ENCODE results near the gene TNIK. TPM values are rescaled to one million over a fixed set of nuclear protein-coding genes. Genes with fewer than 3 reads are reported as not detected.

The TNIK gene
- polyA plus RNA-seq, 1 of the 3 experiments (the other 2 are of a cell fraction): 19.4 TPM

DNA sequence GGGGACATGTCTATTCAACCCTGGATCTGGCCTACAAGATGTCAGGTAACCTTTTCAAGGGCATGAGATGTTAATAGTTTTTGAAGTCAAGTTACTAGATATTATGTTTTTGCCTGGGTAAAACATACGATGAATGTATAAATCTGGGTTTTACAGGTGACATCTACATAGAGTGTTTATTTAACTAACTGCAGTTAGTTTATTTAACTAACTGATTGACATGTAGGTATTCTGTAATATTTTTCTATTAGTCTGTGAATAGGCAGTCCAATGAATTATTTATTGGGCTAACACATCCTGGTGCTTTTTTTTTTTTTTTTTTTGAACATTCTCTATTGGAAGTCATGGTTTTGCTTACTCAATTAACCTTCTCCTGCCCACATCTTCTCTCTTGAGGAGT lies 38.7 kb upstream of the TNIK start:
- Histone ChIP-seq H3K4me2 (no peak overlapping the region), H4K20me1 (ENCODE audit: insufficient read depth) (no peaks in the 10 kb centered on the region), H3K4me3 (ENCODE audit: low read depth in 2 of 2, low read length in 1 of 2) (no peak overlapping the region), H3K9me2 (no peaks in the 10 kb centered on the region), H3K27me3 (ENCODE audit: insufficient read depth) (no peaks in the 10 kb centered on the region), H2AFZ (ENCODE audit: low read depth) (no peak overlapping the region), H3K27ac (ENCODE audit: low read depth in 2 of 2, low read length in 1 of 2) (no peak overlapping the region), H3K4me1 (ENCODE audit: control insufficient read depth in 1 of 2, insufficient read depth in 2 of 2, low read depth in 1 of 2, low read length in 1 of 2) (no peaks in the 10 kb centered on the region), H3K9me3 (no peaks in the 10 kb centered on the region), H3K79me2 (ENCODE audit: insufficient read depth) (no peaks in the 10 kb centered on the region), H3K36me3 (replicated peaks in 1 of 2; ENCODE audit: control insufficient read depth in 1 of 2, insufficient read depth in 2 of 2, low read length in 1 of 2) (no peaks in the 10 kb centered on the region), H3F3A (replicated peaks; ENCODE audit: insufficient read depth) (no peaks in the 10 kb centered on the region), H3K9ac (no peak overlapping the region)
- TF ChIP-seq, protein P1, sequence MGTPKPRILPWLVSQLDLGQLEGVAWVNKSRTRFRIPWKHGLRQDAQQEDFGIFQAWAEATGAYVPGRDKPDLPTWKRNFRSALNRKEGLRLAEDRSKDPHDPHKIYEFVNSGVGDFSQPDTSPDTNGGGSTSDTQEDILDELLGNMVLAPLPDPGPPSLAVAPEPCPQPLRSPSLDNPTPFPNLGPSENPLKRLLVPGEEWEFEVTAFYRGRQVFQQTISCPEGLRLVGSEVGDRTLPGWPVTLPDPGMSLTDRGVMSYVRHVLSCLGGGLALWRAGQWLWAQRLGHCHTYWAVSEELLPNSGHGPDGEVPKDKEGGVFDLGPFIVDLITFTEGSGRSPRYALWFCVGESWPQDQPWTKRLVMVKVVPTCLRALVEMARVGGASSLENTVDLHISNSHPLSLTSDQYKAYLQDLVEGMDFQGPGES (IDR thresholded peaks at IDR 0.05; ENCODE audit: low read depth, low read length): no peak
- TF ChIP-seq GATA2 (CRISPR knock-in tag; IDR thresholded peaks at IDR 0.05): no peak
- TF ChIP-seq, protein P2, sequence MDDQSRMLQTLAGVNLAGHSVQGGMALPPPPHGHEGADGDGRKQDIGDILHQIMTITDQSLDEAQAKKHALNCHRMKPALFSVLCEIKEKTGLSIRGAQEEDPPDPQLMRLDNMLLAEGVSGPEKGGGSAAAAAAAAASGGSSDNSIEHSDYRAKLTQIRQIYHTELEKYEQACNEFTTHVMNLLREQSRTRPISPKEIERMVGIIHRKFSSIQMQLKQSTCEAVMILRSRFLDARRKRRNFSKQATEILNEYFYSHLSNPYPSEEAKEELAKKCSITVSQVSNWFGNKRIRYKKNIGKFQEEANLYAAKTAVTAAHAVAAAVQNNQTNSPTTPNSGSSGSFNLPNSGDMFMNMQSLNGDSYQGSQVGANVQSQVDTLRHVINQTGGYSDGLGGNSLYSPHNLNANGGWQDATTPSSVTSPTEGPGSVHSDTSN (IDR thresholded peaks at IDR 0.05): no peak
- TF ChIP-seq EZH2phosphoT487 (IDR thresholded peaks at IDR 0.05; ENCODE audit: borderline replicate concordance, low read depth): no peak
- no peak for TF ChIP-seq RCOR1 (IDR thresholded peaks at IDR 0.05; ENCODE audit: low read length)
- no peak for TF ChIP-seq NRF1 (IDR thresholded peaks at IDR 0.05; ENCODE audit: low read depth, low read length)
- no peak for TF ChIP-seq JUND (IDR thresholded peaks at IDR 0.05)
- no peak for TF ChIP-seq RAD21 (IDR thresholded peaks at IDR 0.05; ENCODE audit: low read length)
- TF ChIP-seq RXRA (IDR thresholded peaks at IDR 0.05; ENCODE audit: borderline replicate concordance, low read depth): no peak
- no peak for TF ChIP-seq CHD2 (IDR thresholded peaks at IDR 0.05; ENCODE audit: low read length, partially characterized antibody)
- TF ChIP-seq, protein P3, sequence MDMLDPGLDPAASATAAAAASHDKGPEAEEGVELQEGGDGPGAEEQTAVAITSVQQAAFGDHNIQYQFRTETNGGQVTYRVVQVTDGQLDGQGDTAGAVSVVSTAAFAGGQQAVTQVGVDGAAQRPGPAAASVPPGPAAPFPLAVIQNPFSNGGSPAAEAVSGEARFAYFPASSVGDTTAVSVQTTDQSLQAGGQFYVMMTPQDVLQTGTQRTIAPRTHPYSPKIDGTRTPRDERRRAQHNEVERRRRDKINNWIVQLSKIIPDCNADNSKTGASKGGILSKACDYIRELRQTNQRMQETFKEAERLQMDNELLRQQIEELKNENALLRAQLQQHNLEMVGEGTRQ (IDR thresholded peaks at IDR 0.05; ENCODE audit: borderline replicate concordance, low read depth, low read length): no peak
- no peak for TF ChIP-seq FOXJ3 (CRISPR knock-in tag; IDR thresholded peaks at IDR 0.05)
- TF ChIP-seq TEAD4 (IDR thresholded peaks at IDR 0.05; ENCODE audit: borderline replicate concordance, insufficient read depth): no peak
- TF ChIP-seq, protein P4, sequence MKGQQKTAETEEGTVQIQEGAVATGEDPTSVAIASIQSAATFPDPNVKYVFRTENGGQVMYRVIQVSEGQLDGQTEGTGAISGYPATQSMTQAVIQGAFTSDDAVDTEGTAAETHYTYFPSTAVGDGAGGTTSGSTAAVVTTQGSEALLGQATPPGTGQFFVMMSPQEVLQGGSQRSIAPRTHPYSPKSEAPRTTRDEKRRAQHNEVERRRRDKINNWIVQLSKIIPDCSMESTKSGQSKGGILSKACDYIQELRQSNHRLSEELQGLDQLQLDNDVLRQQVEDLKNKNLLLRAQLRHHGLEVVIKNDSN (IDR thresholded peaks at IDR 0.05; ENCODE audit: borderline replicate concordance, low read depth): no peak
- no peak for TF ChIP-seq ELF1 (IDR thresholded peaks at IDR 0.05)
- TF ChIP-seq RFX5 (IDR thresholded peaks at IDR 0.05; ENCODE audit: low read length): no peak
- TF ChIP-seq NFIC (IDR thresholded peaks at IDR 0.05; ENCODE audit: borderline replicate concordance): no peak
- WGBS (ENCODE audit: low lambda C conversion rate): 65% methylated on average over 1 of the region's 1 CpG
- DNase-seq: no peak
- ChIA-PET POLR2A (no interaction called here), CTCF (no interaction called here)
